ENCODE results near the gene STK10.

DNA sequence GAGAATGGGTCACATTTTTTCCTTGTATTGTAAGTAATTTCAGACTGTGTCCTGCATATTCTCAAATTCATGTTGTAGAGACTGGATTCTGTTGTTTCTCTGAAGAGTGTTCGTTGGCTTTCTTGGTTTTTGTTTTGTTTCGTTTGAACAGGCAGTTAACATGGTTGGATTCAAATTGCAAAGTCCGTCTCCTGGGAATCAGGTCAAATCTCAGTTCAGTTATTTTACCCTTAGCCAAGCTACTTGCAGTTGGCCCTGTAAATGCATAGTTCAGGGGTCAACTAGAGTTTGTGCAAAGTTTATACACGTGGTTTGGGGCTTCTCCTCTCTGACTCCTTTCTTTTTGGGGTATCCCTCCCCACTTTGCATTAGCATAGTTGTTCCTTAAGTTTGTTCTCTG is 159.9 kb downstream of the STK10 start:
- TF ChIP-seq CTCF (IDR thresholded peaks at IDR 0.05 in 4 of 5, conservative IDR thresholded peaks at IDR 0.05 in 1 of 5) (no peak), POLR2A (IDR thresholded peaks at IDR 0.05) (no peak)
